Measurements from ENCODE around the gene C1orf174.

The C1orf174 gene

GRCh38 chr1:3876716-3877115 is 23.4 kb downstream of the C1orf174 start:
- no peak for DNase-seq (ENCODE audit: extremely low read depth in 1 of 2, low read depth in 1 of 2)

- no peak for DNase-seq (ENCODE audit: extremely low read depth in 1 of 2, low read depth in 1 of 2)
These were observed 25.3 kb downstream of the C1orf174 start for GRCh38 chr1:3874736-3875135.

- no peak for DNase-seq (ENCODE audit: extremely low read depth in 1 of 2, low read depth in 1 of 2)
These were observed 27.5 kb downstream of the C1orf174 start for GRCh38 chr1:3872546-3872945.

GRCh38 chr1:3871451-3871805 is 28.6 kb downstream of the C1orf174 start:
- no peak for DNase-seq (ENCODE audit: extremely low read depth in 1 of 2, low read depth in 1 of 2)

- no peak for DNase-seq (ENCODE audit: extremely low read depth in 1 of 2, low read depth in 1 of 2)
These were observed 30.2 kb downstream of the C1orf174 start for GRCh38 chr1:3869751-3870301.

- DNase-seq (ENCODE audit: extremely low read depth in 1 of 2, low read depth in 1 of 2): no peak
These were observed 31.5 kb downstream of the C1orf174 start for GRCh38 chr1:3868464-3869006.

GRCh38 chr1:3865606-3866160 is 34.4 kb downstream of the C1orf174 start:
- DNase-seq (ENCODE audit: extremely low read depth in 1 of 2, low read depth in 1 of 2): no peak

GRCh38 chr1:3864884-3865283 is 35.2 kb downstream of the C1orf174 start:
- DNase-seq (ENCODE audit: extremely low read depth in 1 of 2, low read depth in 1 of 2): no peak

GRCh38 chr1:3863231-3863935 is 36.7 kb downstream of the C1orf174 start:
- DNase-seq (ENCODE audit: extremely low read depth in 1 of 2, low read depth in 1 of 2): no peak

- DNase-seq (ENCODE audit: extremely low read depth in 1 of 2, low read depth in 1 of 2): no peak
These were observed 41.7 kb downstream of the C1orf174 start for GRCh38 chr1:3858231-3858981.

- DNase-seq (ENCODE audit: extremely low read depth in 1 of 2, low read depth in 1 of 2): no peak
These were observed 42.3 kb downstream of the C1orf174 start for GRCh38 chr1:3857791-3858129.

- DNase-seq (ENCODE audit: extremely low read depth in 1 of 2, low read depth in 1 of 2): peak; percentile 89 to 93
These were observed 42.9 kb downstream of the C1orf174 start, which contains the start of the genes CEP104 and DFFB for GRCh38 chr1:3856923-3857790. Gene CEP104, minus strand, starts transcription at chr1:3857211. Its CDS starts 4,804 bp downstream, at chr1:3852407. Gene DFFB, plus strand, starts transcription at chr1:3857476. Its CDS starts 128 bp downstream, at chr1:3857604.

GRCh38 chr1:3852711-3853485 is 47.2 kb downstream of the C1orf174 start:
- DNase-seq (ENCODE audit: extremely low read depth in 1 of 2, low read depth in 1 of 2): no peak

- no peak for DNase-seq (ENCODE audit: extremely low read depth in 1 of 2, low read depth in 1 of 2)
These were observed 48.0 kb downstream of the C1orf174 start for GRCh38 chr1:3852091-3852490.

- no peak for DNase-seq (ENCODE audit: extremely low read depth in 1 of 2, low read depth in 1 of 2)
These were observed 48.8 kb downstream of the C1orf174 start for GRCh38 chr1:3851292-3851691.

- no peak for DNase-seq (ENCODE audit: extremely low read depth in 1 of 2, low read depth in 1 of 2)
These were observed 49.2 kb downstream of the C1orf174 start for GRCh38 chr1:3850857-3851256.

- DNase-seq (ENCODE audit: extremely low read depth in 1 of 2, low read depth in 1 of 2): no peak
These were observed 53.0 kb downstream of the C1orf174 start for GRCh38 chr1:3847081-3847480.

- DNase-seq (ENCODE audit: extremely low read depth in 1 of 2, low read depth in 1 of 2): no peak
These were observed 53.5 kb downstream of the C1orf174 start for GRCh38 chr1:3846541-3846940.

GRCh38 chr1:3842912-3843311 is 57.2 kb downstream of the C1orf174 start:
- no peak for DNase-seq (ENCODE audit: extremely low read depth in 1 of 2, low read depth in 1 of 2)

- DNase-seq (ENCODE audit: extremely low read depth in 1 of 2, low read depth in 1 of 2): no peak
These were observed 58.6 kb downstream of the C1orf174 start for GRCh38 chr1:3841491-3841890.
